ENCODE results near the gene MTX1.

The MTX1 gene

GRCh38 chr1:155261852-155262673, 53.6 kb downstream of the MTX1 start, which contains the start of gene SCAMP3:
SCAMP3 (minus strand) TSS chr1:155262360; CDS start chr1:155262151, 209 bp downstream.
- POLR2A ChIA-PET: interaction anchor here (2.1 kb wide), 1 partner anchor 11 kb away, joined by 11 read pairs; no protein-coding TSS in a partner anchor
- CTCF ChIA-PET: interaction anchor here (0.6 to 4.5 kb wide), 5 partner anchors 11 to 68 kb away, joined by 3 to 103 read pairs (median 3); no protein-coding TSS in a partner anchor
- no peak for TF ChIP-seq CTCF (IDR thresholded peaks at IDR 0.05; ENCODE audit: control extremely low read depth, extremely low read depth, low read depth, missing control alignments)

DNA sequence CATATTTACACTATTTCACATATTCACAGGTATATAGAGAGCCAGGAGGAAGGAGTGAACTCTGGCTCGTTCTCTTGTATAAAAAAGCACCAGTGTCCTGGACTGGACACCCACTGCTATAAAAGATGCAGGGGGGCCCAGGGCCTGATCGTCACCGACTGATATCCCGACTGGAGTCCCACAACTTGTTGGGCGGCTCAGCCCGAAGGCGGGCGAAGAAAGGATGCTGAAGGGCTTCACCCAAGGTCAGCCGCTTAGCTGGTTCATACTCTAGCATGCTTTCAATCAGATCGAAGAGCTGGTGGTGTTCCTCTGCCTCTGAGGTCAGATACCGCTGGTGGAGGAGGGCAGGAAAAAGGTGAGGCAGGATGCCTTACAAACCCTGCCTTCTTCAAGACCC, 54.6 kb downstream of the MTX1 start:
- no peak for TF ChIP-seq CTCF (IDR thresholded peaks at IDR 0.05; ENCODE audit: control extremely low read depth, extremely low read depth, low read depth, missing control alignments)
- ChIA-PET CTCF (interaction anchor here (1.0 to 11.8 kb wide), 3 partner anchors 9 to 56 kb away, joined by 3 to 154 read pairs (median 5); no protein-coding TSS in a partner anchor), POLR2A (no interaction called here)
- DNase-seq (ENCODE audit: extremely low spot score): no peak

More at GRCh38 chr1:155261852-155262673, 53.6 kb downstream of the MTX1 start, which contains the start of gene SCAMP3:
- DNase-seq (ENCODE audit: extremely low spot score): peak; percentile 97
